Astrocyte (in vitro differentiated cells and primary cell): ENCODE data around the gene ADAMTSL2. TPM values are rescaled to one million over a fixed set of nuclear protein-coding genes. Genes with fewer than 3 reads are reported as not detected.
A peak's percentile ranks its signal among the peaks of the same experiment; 100 is the strongest.

ENCODE experiments used
- DNase-seq: peaks from one replicate; pipeline ENCODE4 v3.0.0-alpha.2; 2010; ENCODE audit warnings: low read depth
- FAIRE-seq: peaks from 2 replicates; lab custom pipeline; 2011; peaks lifted over from hg19 to GRCh38; lab: Jason Lieb, UNC
- H2AFZ ChIP-seq: 2 replicates; pipeline ENCODE4 v1.6.0; 2012; ENCODE audit warnings: low read depth, low read length, inconsistent platforms
- H3K27ac ChIP-seq: 2 replicates; pipeline ENCODE4 v1.5.1; 2011; ENCODE audit warnings: low read depth, low read length, inconsistent platforms
- H3K27me3 ChIP-seq: 2 replicates; pipeline ENCODE4 v1.6.0; 2011; ENCODE audit warnings: low read length, inconsistent platforms; ENCODE audit not compliant: insufficient read depth
- H3K36me3 ChIP-seq: 2 replicates; pipeline ENCODE4 v1.5.1; 2011; ENCODE audit warnings: low read length, inconsistent platforms; ENCODE audit not compliant: insufficient read depth
- H3K4me1 ChIP-seq: 2 replicates; pipeline ENCODE4 v1.5.1; 2011; ENCODE audit warnings: low read length, inconsistent platforms; ENCODE audit not compliant: insufficient read depth
- H3K4me2 ChIP-seq: 2 replicates; pipeline ENCODE4 v1.6.0; 2012; ENCODE audit warnings: low read length, inconsistent platforms
- H3K4me3 ChIP-seq: 2 replicates; pipeline ENCODE4 v1.5.1; 2011; ENCODE audit warnings: low read depth, mild to moderate bottlenecking, low read length, inconsistent platforms; ENCODE audit not compliant: insufficient read depth
- H3K79me2 ChIP-seq: 2 replicates; pipeline ENCODE4 v1.6.0; 2012; ENCODE audit warnings: mild to moderate bottlenecking, low read length, inconsistent platforms; ENCODE audit not compliant: insufficient read depth
- H3K9ac ChIP-seq: 2 replicates; pipeline ENCODE4 v1.6.0; 2012; ENCODE audit warnings: mild to moderate bottlenecking, low read length, inconsistent platforms
- H3K9me3 ChIP-seq: 2 replicates; pipeline ENCODE4 v1.5.1; 2012; ENCODE audit warnings: low read depth, mild to moderate bottlenecking, low read length, inconsistent platforms; ENCODE audit not compliant: insufficient read depth
- H4K20me1 ChIP-seq: 2 replicates; pipeline ENCODE4 v1.6.0; 2012; ENCODE audit warnings: low read length, inconsistent platforms; ENCODE audit not compliant: insufficient read depth
- H3K27ac Mint-ChIP-seq: one replicate; pipeline ENCODE4 v1.8.0; 2021; ENCODE audit warnings: mild to moderate bottlenecking, mixed read lengths; ENCODE audit not compliant: unreplicated experiment
- H3K27me3 Mint-ChIP-seq: one replicate; pipeline ENCODE4 v1.8.0; 2021; ENCODE audit warnings: low read depth, mixed read lengths; ENCODE audit not compliant: unreplicated experiment
- H3K36me3 Mint-ChIP-seq: one replicate; pipeline ENCODE4 v1.8.0; 2021; ENCODE audit warnings: low read depth, mixed read lengths; ENCODE audit not compliant: unreplicated experiment
- H3K4me1 Mint-ChIP-seq: one replicate; pipeline ENCODE4 v1.8.0; 2021; ENCODE audit warnings: low read depth, mixed read lengths; ENCODE audit not compliant: unreplicated experiment
- H3K4me3 Mint-ChIP-seq: one replicate; pipeline ENCODE4 v1.8.0; 2021; ENCODE audit warnings: mild to moderate bottlenecking, moderate library complexity, mixed read lengths; ENCODE audit not compliant: unreplicated experiment
- H3K9me3 Mint-ChIP-seq: one replicate; pipeline ENCODE4 v1.8.0; 2021; ENCODE audit warnings: mild to moderate bottlenecking, mixed read lengths; ENCODE audit not compliant: unreplicated experiment
- EZH2 ChIP-seq: IDR thresholded peaks from 2 replicates; pipeline ENCODE4 v1.6.1; 2012; ENCODE audit warnings: mild to moderate bottlenecking, low read length, inconsistent platforms; ENCODE audit not compliant: insufficient read depth
- total RNA-seq: library from RNA; stranded (reverse); gene quantifications from 2 replicates; pipeline ENCODE4 v1.2.1, GENCODE V29; 2021
- TF ChIP-seq, protein P1 (sequence below): IDR thresholded peaks from 2 replicates; pipeline ENCODE4 v1.5.1; 2011; ENCODE audit warnings: low read depth, mild to moderate bottlenecking, inconsistent platforms, low read length, moderate library complexity; ENCODE audit not compliant: insufficient read depth

ADAMTSL2 gene
- total RNA-seq, 1 donor from 2014 or later: 0.52 TPM

DNA sequence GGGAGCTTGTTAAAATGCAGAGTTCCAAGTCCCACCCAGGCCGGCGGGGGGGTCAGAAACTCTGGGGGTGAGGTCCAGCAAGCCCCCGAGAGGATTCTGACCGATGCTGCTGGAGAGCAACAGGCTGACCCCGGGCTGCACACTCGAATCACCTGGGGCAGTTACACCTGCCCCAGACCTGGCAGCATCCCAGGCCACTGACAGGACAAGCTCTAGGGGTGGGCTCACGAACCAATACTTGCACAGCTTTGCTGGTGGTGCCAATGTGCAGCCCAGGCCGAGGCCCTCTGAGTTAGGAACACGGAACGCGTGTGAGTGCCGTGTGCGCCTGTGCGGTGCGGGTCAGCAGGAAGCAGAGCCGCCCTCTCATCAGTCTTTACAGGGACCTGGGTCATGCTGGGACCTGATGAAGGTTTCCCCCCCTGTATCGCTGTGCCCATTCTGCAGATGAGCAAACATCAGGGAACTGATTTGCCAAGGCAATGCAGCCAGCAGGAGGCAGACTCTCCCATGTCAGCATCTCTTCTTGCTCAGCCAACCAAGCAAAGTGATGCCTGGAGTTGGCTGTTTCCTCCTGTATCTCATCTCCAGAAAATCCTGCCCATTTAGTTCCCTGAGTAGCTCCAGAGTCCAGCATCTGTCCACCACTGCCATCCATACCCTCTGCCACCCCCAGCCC lies 58.4 kb downstream of the ADAMTSL2 start:
- H3K4me1 ChIP-seq: no peaks in the 10 kb centered on the region
- no peak overlapping the region for H3K4me3 ChIP-seq
- no peak for TF ChIP-seq EZH2
- TF ChIP-seq, protein P1, sequence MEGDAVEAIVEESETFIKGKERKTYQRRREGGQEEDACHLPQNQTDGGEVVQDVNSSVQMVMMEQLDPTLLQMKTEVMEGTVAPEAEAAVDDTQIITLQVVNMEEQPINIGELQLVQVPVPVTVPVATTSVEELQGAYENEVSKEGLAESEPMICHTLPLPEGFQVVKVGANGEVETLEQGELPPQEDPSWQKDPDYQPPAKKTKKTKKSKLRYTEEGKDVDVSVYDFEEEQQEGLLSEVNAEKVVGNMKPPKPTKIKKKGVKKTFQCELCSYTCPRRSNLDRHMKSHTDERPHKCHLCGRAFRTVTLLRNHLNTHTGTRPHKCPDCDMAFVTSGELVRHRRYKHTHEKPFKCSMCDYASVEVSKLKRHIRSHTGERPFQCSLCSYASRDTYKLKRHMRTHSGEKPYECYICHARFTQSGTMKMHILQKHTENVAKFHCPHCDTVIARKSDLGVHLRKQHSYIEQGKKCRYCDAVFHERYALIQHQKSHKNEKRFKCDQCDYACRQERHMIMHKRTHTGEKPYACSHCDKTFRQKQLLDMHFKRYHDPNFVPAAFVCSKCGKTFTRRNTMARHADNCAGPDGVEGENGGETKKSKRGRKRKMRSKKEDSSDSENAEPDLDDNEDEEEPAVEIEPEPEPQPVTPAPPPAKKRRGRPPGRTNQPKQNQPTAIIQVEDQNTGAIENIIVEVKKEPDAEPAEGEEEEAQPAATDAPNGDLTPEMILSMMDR: peak; percentile 5
- H3K4me2 ChIP-seq: no peak overlapping the region
- no peaks in the 10 kb centered on the region for H3K27me3 ChIP-seq
- Mint-ChIP-seq H3K4me3 (no peak overlapping the region), H3K4me1 (no peaks in the 10 kb centered on the region), H3K27me3 (peaks cover 43% of the 10 kb centered on the region), H3K36me3 (no peaks in the 10 kb centered on the region), H3K27ac (no peak overlapping the region), H3K9me3 (peaks cover 25% of the 10 kb centered on the region)
- no peak overlapping the region for H3K9ac ChIP-seq
- no peak overlapping the region for H3K27ac ChIP-seq
- peaks cover 9% of the 10 kb centered on the region for H3K9me3 ChIP-seq
- no peaks in the 10 kb centered on the region for H3K36me3 ChIP-seq
- DNase-seq (no peak), FAIRE-seq (no peak)
- no peak overlapping the region for H2AFZ ChIP-seq
- H4K20me1 ChIP-seq: no peaks in the 10 kb centered on the region
- no peaks in the 10 kb centered on the region for H3K79me2 ChIP-seq

DNA sequence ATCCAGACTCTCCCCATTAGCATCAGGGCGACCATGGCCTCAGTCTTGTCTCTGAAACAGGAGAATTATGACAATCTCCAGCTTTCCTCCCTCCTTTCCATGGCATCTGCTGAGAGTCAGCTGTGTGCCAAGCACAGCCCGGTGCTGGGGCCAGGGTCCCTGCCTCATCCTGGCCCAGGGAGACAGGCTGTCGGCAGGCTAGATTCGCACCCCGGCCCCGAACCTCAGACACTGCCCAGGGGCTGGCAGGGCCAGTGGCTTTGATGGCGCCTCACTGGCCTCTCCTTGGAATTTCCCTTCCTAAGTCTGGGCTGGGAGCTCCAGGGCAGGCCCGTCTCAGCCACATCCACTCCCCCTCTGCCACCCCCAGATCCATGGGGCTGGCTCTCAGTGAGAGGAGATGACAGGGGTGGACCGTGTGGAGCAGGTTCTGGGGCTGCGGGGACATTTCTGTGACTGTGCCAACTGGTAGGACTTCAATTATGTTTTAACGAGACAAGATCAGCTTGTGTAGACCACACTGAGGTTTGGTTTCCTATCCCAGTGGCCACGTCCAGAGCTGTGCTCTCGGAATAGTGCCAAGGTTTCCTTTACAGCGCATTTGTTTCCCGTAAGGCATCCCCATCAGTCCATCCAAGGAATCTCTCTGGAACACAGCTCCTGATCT lies 59.2 kb downstream of the ADAMTSL2 start:
- Histone ChIP-seq H3K4me1 (no peaks in the 10 kb centered on the region), H3K36me3 (no peaks in the 10 kb centered on the region), H3K4me2 (no peak overlapping the region), H3K79me2 (no peaks in the 10 kb centered on the region), H3K9me3 (peaks cover 8% of the 10 kb centered on the region), H3K27ac (no peak overlapping the region), H3K27me3 (no peaks in the 10 kb centered on the region), H4K20me1 (no peaks in the 10 kb centered on the region), H2AFZ (no peak overlapping the region), H3K4me3 (no peak overlapping the region), H3K9ac (no peak overlapping the region)
- DNase-seq (no peak), FAIRE-seq (no peak)
- H3K4me3 Mint-ChIP-seq: no peak overlapping the region
- no peaks in the 10 kb centered on the region for H3K36me3 Mint-ChIP-seq
- H3K27ac Mint-ChIP-seq: no peak overlapping the region
- no peaks in the 10 kb centered on the region for H3K4me1 Mint-ChIP-seq
- TF ChIP-seq, protein P1: no peak
- no peak for TF ChIP-seq EZH2
- peaks cover 44% of the 10 kb centered on the region for H3K27me3 Mint-ChIP-seq
- peaks cover 23% of the 10 kb centered on the region for H3K9me3 Mint-ChIP-seq

DNA sequence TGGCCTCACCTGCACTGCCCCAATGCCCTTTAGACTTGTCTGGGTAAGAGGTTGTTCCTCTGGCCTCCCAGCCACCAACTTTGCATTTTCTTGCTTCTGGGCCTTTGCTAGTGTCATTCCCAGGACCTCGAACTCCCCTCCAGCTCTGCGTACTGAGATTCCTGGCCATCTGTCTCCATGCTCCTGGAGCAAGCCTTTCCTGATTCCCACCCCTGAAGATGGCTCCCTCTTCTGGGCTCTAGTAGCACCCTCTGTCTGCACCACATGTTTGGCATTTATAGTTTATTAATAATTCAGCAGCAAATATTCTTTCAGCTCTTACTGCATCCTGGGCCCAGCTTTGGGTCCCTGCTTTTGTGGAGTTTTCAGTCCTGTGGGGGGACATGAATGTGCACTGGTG lies 59.8 kb downstream of the ADAMTSL2 start:
- Histone ChIP-seq H3K9me3 (peaks cover 8% of the 10 kb centered on the region), H3K9ac (no peak overlapping the region), H3K4me3 (no peak overlapping the region), H3K4me1 (no peaks in the 10 kb centered on the region), H3K27ac (no peak overlapping the region), H3K27me3 (no peaks in the 10 kb centered on the region), H2AFZ (no peak overlapping the region), H4K20me1 (no peaks in the 10 kb centered on the region), H3K36me3 (no peaks in the 10 kb centered on the region), H3K79me2 (no peaks in the 10 kb centered on the region), H3K4me2 (no peak overlapping the region)
- FAIRE-seq (no peak), DNase-seq (no peak)
- Mint-ChIP-seq H3K4me3 (no peak overlapping the region), H3K9me3 (peaks cover 23% of the 10 kb centered on the region), H3K27me3 (peaks cover 41% of the 10 kb centered on the region), H3K27ac (no peak overlapping the region), H3K36me3 (no peaks in the 10 kb centered on the region), H3K4me1 (no peaks in the 10 kb centered on the region)
- TF ChIP-seq, protein P1: no peak
- no peak for TF ChIP-seq EZH2
